H1 (cell line): ENCODE data around the gene METTL8. TPM values are rescaled to one million over a fixed set of nuclear protein-coding genes. Genes with fewer than 3 reads are reported as not detected.

Experiments
- CBX5 ChIP-seq: fragments of 300-800, 300-1000 bp; sonication (generic); IDR thresholded peaks from 2 replicates; pipeline ENCODE4 v1.7.1; 2016; ENCODE audit warnings: antibody characterized with exemption, low read length, low read depth
- CTCF ChIP-seq, 3 experiments: IDR thresholded peaks; 1 replicate in 2 of 3; 2 replicates in 1 of 3; pipeline versions ENCODE4 v1.5.1 to v1.6.1; 2011; ENCODE audit warnings: low read length in 3 of 3, mild to moderate bottlenecking in 3 of 3, inconsistent platforms in 2 of 3, low read depth in 1 of 3, moderate library complexity in 1 of 3; ENCODE audit not compliant: insufficient read depth in 1 of 3; ENCODE audit errors: control extremely low read depth in 1 of 3
- E2F6 ChIP-seq: IDR thresholded peaks from 2 replicates; pipeline ENCODE4 v1.6.1; 2012; ENCODE audit warnings: inconsistent platforms
- GTF2F1 ChIP-seq: IDR thresholded peaks from 2 replicates; pipeline ENCODE4 v1.6.1; 2012; ENCODE audit warnings: low read depth, low read length, improper control_type of control experiment, borderline replicate concordance
- KDM4A ChIP-seq: IDR thresholded peaks from one replicate; pipeline ENCODE4 v1.7.1; 2012; ENCODE audit warnings: low read depth, mild to moderate bottlenecking, moderate library complexity, low read length, inconsistent platforms; ENCODE audit not compliant: severe bottlenecking
- MAX ChIP-seq: IDR thresholded peaks from 2 replicates; pipeline ENCODE4 v1.6.1; 2012; ENCODE audit warnings: inconsistent platforms
- POLR2A ChIP-seq, 2 experiments: IDR thresholded peaks; 1 replicate in 1 of 2; 2 replicates in 1 of 2; pipeline ENCODE4 v1.6.1; 2011; ENCODE audit warnings: low read depth in 2 of 2, low read length in 2 of 2, mild to moderate bottlenecking in 2 of 2; ENCODE audit errors: control extremely low read depth in 1 of 2
- RAD21 ChIP-seq, 2 experiments: IDR thresholded peaks in 1 of 2; conservative IDR thresholded peaks in 1 of 2; 2 replicates each; pipeline ENCODE4 v1.6.1; 2011; ENCODE audit warnings: low read depth in 2 of 2, low read length in 2 of 2, improper control_type of control experiment in 1 of 2, inconsistent platforms in 1 of 2, mild to moderate bottlenecking in 1 of 2, moderate library complexity in 1 of 2
- RBBP5 ChIP-seq: IDR thresholded peaks from 2 replicates; pipeline ENCODE4 v1.7.1; 2012; ENCODE audit warnings: low read depth, mild to moderate bottlenecking, inconsistent platforms, low read length, moderate library complexity, borderline replicate concordance
- SP4 ChIP-seq: IDR thresholded peaks from 2 replicates; pipeline ENCODE4 v1.6.1; 2012; ENCODE audit warnings: low read length, inconsistent platforms
- USF2 ChIP-seq: IDR thresholded peaks from 2 replicates; pipeline ENCODE4 v1.6.1; 2011; ENCODE audit warnings: low read length, improper control_type of control experiment
- polyA plus RNA-seq, 7 experiments: library from polyadenylated mRNA; depleted of rRNA in 3 of 7; stranded (reverse) in 5 of 7; unstranded in 2 of 7; fragments of >200 nt in 5 of 7; fragments of 200-250 nt in 2 of 7; gene quantifications; 1 replicate in 5 of 7; 2 replicates in 1 of 7; 4 replicates in 1 of 7; pipeline versions ENCODE4 v1.2.1 to v1.2.3, GENCODE V29; 2011 to 2013; ENCODE audit warnings: missing spikeins in 2 of 7, mixed read lengths in 2 of 7
- total RNA-seq: library from RNA; stranded (reverse); fragmentation: NEBNext Ultra II Directional; extraction: Animal tissue kit (Norgen Biotek cat#: 25700); gene quantifications from 2 replicates; pipeline ENCODE4 v1.2.1, GENCODE V29; 2021

METTL8 gene
- total and polyA plus RNA-seq, 2 of the 8 experiments (the other 6 are each of a cell fraction or from before 2014, with no cell fraction given), result 17.6 to 79.7 TPM

GRCh38 chr2:171433763-171434012 is at the start of gene METTL8 (continued):
- TF ChIP-seq CTCF (IDR thresholded peaks at IDR 0.05; ENCODE audit: control extremely low read depth in 1 of 3, insufficient read depth in 1 of 3, low read depth in 1 of 3, low read length in 3 of 3) (peak; percentile 60 to 81 (median 65)), SP4 (0 out of 2 replicates have a peak, but pooled peaks have one; percentile 24), KDM4A (peak; percentile 14), POLR2A (IDR thresholded peaks at IDR 0.05; ENCODE audit: control extremely low read depth in 1 of 2, low read depth in 2 of 2, low read length in 2 of 2) (peak in 1 of 2 experiments; percentile 64; a peak in 1 of 3 replicates), E2F6 (no peak; the same call in 1 of the 2 replicates), CBX5 (no peak), MAX (0 out of 2 replicates have a peak, but pooled peaks have one; percentile 64), RBBP5 (peak; percentile 49; the same call in 1 of the 2 replicates), RAD21 (IDR thresholded peaks at IDR 0.05 in 1 of 2, conservative IDR thresholded peaks at IDR 0.05 in 1 of 2; ENCODE audit: low read depth in 2 of 2, low read length in 2 of 2) (peak; percentile 43 to 54), USF2 (peak; percentile 32; the same call in 1 of the 2 replicates), GTF2F1 (0 out of 2 replicates have a peak, but pooled peaks have one; percentile 48)
